Left cardiac atrium (tissue), 4 donors: ENCODE results near the gene ACYP1. TPM values are rescaled to one million over a fixed set of nuclear protein-coding genes. Genes with fewer than 3 reads are reported as not detected.

Experiments
- ATAC-seq, 2 donors: fragments of 200-7000 bp; cut with Tn5 transposase; one replicate each; pipeline ENCODE4 v1.9.1; 2020; ENCODE audit warnings: mild to moderate bottlenecking in 2 of 2, moderate library complexity in 2 of 2
- DNase-seq: peaks from one replicate; pipeline ENCODE4 v3.0.0-alpha.2; 2020
- intact Hi-C, 2 donors: fragments of 100-400 bp; cut with DNase I; formaldehyde crosslinking; loops; one replicate each; pipeline versions ENCODE4 v1.14.1 to v1.15.1; 2022 to 2023
- total RNA-seq, 2 donors: library from RNA; stranded (reverse); fragmentation: NEBNext Ultra II Directional; extraction: Animal tissue kit (Norgen Biotek cat#: 25700); gene quantifications; one replicate each; pipeline ENCODE4 v1.2.1, GENCODE V29; 2021
- donor health status: DM: no; HTN: yes; CAD: no.
- donor health status: DM: no; HTN: yes; CAD: no; lungs with severe emphysema.
- donor health status: DM: yes; HTN: yes; CAD: no.
- donor health status: Dilated cardiomyopathy.

ACYP1 gene
- total RNA-seq, 2 donors from 2014 or later: 7.4 to 13.5 TPM

- intact Hi-C loops: no loop called here
- no peak for ATAC-seq
- DNase-seq: no peak
These were observed 54.6 kb downstream of the ACYP1 start for GRCh38 chr14:75009176-75009575.

GRCh38 chr14:75005357-75005756, 58.5 kb downstream of the ACYP1 start:
- intact Hi-C loops: no loop called here
- no peak for ATAC-seq
- no peak for DNase-seq

- ATAC-seq (peak in 1 of 2 donors; percentile 6), DNase-seq (no peak)
- intact Hi-C loops: loop anchor here in 1 of 2 donors (5.0 kb wide), 1 partner anchor 56 kb away; no protein-coding TSS in a partner anchor
These were observed 60.4 kb downstream of the ACYP1 start for GRCh38 chr14:75003250-75004027.

Other genes with a start within 250 kb of the ACYP1 start
- gene PROX2, start 187.9 kb downstream of the ACYP1 start, total RNA-seq: not detected
- gene DLST, start 182.1 kb downstream of the ACYP1 start, total RNA-seq: 100 to 1,000 TPM; 133 to 137 TPM
- gene RPS6KL1, start 140.8 kb downstream of the ACYP1 start, total RNA-seq: 10 to 100 TPM; 11.9 to 15.4 TPM
- gene PGF, start 108.4 kb downstream of the ACYP1 start, total RNA-seq: 1 to 10 TPM; 4.6 to 5.0 TPM
- 10 to 100 TPM; 27.8 to 30.3 TPM for gene EIF2B2, start 61.1 kb downstream of the ACYP1 start, total RNA-seq
- 10 to 100 TPM; 16.6 to 20.8 TPM for gene MLH3, start 12.6 kb downstream of the ACYP1 start, total RNA-seq
- 1 to 10 TPM; 7.5 to 7.8 TPM for gene ZC2HC1C, start 5.6 kb upstream of the ACYP1 start, total RNA-seq
- 100 to 1,000 TPM in 1 of 2 donors, 10 to 100 TPM in 1; 89.1 to 102 TPM for gene NEK9, start 63.0 kb upstream of the ACYP1 start, total RNA-seq
- gene TMED10, start 112.6 kb upstream of the ACYP1 start, total RNA-seq: 100 to 1,000 TPM; 271 to 327 TPM
- 100 to 1,000 TPM in 1 of 2 donors, 10 to 100 TPM in 1; 69.4 to 160 TPM for gene FOS, start 214.8 kb upstream of the ACYP1 start, total RNA-seq